ENCODE data around the gene REG4.

The REG4 gene

DNA sequence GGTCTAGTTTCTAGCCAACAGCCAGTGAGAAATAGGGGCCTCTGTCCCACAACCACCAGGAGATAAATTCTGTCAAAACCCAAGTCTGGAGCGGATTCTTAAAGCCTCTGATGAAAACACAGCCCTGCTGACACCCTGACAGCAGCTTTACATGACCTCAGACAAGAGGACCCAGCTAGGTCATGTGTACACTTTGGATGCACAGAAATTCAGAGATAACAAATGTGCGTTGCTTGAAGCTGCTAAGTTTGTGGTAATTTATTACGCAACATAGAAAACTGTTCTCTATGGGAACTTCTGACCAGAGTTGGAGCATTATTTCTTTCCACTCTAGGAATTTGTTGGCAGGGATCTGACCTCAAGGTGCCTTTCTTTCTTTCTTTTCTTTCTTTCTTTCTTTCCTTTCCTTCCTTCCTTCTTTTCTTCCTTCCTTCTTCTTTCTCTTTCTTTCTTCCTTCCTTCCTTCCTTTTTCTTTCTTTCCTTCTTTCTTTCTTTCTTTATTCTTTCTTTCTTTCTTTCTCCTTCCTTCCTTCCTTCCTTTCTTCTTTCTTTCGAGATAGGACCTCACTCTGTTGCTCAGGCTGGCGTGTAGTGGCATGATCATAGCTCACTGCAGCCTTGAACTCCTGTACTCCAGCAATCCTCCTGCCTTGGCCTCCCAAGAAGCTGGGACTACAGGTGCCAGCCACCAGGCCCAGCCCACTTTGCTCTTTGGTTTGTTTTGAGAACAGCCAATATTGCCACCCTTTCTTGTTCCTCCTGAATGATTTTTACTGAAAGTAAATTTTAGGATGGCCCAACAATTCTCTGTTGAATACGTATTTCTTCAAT, 27.7 kb downstream of the REG4 start:
- no peaks in the 10 kb centered on the region for H3K36me3 ChIP-seq (ENCODE audit: control insufficient read depth in 2 of 2, insufficient read depth in 1 of 2, low read length in 2 of 2)
- no peaks in the 10 kb centered on the region for H3K9me3 ChIP-seq (ENCODE audit: control insufficient read depth, insufficient read depth, low read depth, low read length)
- TF ChIP-seq, protein P1, sequence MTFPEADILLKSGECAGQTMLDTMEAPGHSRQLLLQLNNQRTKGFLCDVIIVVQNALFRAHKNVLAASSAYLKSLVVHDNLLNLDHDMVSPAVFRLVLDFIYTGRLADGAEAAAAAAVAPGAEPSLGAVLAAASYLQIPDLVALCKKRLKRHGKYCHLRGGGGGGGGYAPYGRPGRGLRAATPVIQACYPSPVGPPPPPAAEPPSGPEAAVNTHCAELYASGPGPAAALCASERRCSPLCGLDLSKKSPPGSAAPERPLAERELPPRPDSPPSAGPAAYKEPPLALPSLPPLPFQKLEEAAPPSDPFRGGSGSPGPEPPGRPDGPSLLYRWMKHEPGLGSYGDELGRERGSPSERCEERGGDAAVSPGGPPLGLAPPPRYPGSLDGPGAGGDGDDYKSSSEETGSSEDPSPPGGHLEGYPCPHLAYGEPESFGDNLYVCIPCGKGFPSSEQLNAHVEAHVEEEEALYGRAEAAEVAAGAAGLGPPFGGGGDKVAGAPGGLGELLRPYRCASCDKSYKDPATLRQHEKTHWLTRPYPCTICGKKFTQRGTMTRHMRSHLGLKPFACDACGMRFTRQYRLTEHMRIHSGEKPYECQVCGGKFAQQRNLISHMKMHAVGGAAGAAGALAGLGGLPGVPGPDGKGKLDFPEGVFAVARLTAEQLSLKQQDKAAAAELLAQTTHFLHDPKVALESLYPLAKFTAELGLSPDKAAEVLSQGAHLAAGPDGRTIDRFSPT (tag by site-specific recombination; IDR thresholded peaks at IDR 0.05), result no peak
- TF ChIP-seq TRIM28 (IDR thresholded peaks at IDR 0.05; ENCODE audit: borderline replicate concordance, low read length) (no peak), ZNF114 (tag by site-specific recombination; IDR thresholded peaks at IDR 0.05) (0 out of 2 replicates have a peak, but pooled peaks have one; percentile 44), ZBTB21 (tag by site-specific recombination; IDR thresholded peaks at IDR 0.05) (0 out of 2 replicates have a peak, but pooled peaks have one; percentile 19), REPIN1 (tag by site-specific recombination; IDR thresholded peaks at IDR 0.05; ENCODE audit: low read depth) (no peak), ZNF521 (tag by site-specific recombination; IDR thresholded peaks at IDR 0.05) (0 out of 2 replicates have a peak, but pooled peaks have one; percentile 38), SCRT2 (tag by site-specific recombination; IDR thresholded peaks at IDR 0.05) (0 out of 2 replicates have a peak, but pooled peaks have one; percentile 13), ZNF366 (tag by site-specific recombination; conservative IDR thresholded peaks at IDR 0.05) (peak; percentile 99), ZBTB48 (tag by site-specific recombination; IDR thresholded peaks at IDR 0.05) (peak; percentile 29; the same call in 1 of the 2 replicates), ZNF112 (tag by site-specific recombination; IDR thresholded peaks at IDR 0.05) (no peak), ZBTB7A (tag by site-specific recombination; IDR thresholded peaks at IDR 0.05; ENCODE audit: low read depth) (no peak), ZNF791 (tag by site-specific recombination; IDR thresholded peaks at IDR 0.05) (0 out of 2 replicates have a peak, but pooled peaks have one; percentile 46), ZNF777 (tag by site-specific recombination; IDR thresholded peaks at IDR 0.05; ENCODE audit: borderline replicate concordance) (no peak), ZNF76 (tag by site-specific recombination; IDR thresholded peaks at IDR 0.05; ENCODE audit: borderline replicate concordance, low read depth) (no peak), ZNF140 (tag by site-specific recombination; IDR thresholded peaks at IDR 0.05) (no peak), ZNF311 (tag by site-specific recombination; IDR thresholded peaks at IDR 0.05; ENCODE audit: borderline replicate concordance) (no peak)
- TF ChIP-seq, protein P2, sequence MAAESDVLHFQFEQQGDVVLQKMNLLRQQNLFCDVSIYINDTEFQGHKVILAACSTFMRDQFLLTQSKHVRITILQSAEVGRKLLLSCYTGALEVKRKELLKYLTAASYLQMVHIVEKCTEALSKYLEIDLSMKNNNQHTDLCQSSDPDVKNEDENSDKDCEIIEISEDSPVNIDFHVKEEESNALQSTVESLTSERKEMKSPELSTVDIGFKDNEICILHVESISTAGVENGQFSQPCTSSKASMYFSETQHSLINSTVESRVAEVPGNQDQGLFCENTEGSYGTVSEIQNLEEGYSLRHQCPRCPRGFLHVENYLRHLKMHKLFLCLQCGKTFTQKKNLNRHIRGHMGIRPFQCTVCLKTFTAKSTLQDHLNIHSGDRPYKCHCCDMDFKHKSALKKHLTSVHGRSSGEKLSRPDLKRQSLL (tag by site-specific recombination; IDR thresholded peaks at IDR 0.05), result no peak
- TF ChIP-seq, protein P3, sequence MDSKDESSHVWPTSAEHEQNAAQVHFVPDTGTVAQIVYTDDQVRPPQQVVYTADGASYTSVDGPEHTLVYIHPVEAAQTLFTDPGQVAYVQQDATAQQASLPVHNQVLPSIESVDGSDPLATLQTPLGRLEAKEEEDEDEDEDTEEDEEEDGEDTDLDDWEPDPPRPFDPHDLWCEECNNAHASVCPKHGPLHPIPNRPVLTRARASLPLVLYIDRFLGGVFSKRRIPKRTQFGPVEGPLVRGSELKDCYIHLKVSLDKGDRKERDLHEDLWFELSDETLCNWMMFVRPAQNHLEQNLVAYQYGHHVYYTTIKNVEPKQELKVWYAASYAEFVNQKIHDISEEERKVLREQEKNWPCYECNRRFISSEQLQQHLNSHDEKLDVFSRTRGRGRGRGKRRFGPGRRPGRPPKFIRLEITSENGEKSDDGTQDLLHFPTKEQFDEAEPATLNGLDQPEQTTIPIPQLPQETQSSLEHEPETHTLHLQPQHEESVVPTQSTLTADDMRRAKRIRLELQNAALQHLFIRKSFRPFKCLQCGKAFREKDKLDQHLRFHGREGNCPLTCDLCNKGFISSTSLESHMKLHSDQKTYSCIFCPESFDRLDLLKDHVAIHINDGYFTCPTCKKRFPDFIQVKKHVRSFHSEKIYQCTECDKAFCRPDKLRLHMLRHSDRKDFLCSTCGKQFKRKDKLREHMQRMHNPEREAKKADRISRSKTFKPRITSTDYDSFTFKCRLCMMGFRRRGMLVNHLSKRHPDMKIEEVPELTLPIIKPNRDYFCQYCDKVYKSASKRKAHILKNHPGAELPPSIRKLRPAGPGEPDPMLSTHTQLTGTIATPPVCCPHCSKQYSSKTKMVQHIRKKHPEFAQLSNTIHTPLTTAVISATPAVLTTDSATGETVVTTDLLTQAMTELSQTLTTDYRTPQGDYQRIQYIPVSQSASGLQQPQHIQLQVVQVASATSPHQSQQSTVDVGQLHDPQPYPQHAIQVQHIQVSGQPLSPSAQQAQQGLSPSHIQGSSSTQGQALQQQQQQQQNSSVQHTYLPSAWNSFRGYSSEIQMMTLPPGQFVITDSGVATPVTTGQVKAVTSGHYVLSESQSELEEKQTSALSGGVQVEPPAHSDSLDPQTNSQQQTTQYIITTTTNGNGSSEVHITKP (tag by site-specific recombination; IDR thresholded peaks at IDR 0.05), result 0 out of 2 replicates have a peak, but pooled peaks have one; percentile 7
- TF ChIP-seq, protein P4, sequence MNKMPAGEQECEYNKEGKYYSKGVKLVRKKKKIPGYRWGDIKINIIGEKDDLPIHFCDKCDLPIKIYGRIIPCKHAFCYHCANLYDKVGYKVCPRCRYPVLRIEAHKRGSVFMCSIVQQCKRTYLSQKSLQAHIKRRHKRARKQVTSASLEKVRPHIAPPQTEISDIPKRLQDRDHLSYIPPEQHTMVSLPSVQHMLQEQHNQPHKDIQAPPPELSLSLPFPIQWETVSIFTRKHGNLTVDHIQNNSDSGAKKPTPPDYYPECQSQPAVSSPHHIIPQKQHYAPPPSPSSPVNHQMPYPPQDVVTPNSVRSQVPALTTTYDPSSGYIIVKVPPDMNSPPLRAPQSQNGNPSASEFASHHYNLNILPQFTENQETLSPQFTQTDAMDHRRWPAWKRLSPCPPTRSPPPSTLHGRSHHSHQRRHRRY (tag by site-specific recombination; IDR thresholded peaks at IDR 0.05), result 0 out of 2 replicates have a peak, but pooled peaks have one; percentile 16
- TF ChIP-seq, protein P5, sequence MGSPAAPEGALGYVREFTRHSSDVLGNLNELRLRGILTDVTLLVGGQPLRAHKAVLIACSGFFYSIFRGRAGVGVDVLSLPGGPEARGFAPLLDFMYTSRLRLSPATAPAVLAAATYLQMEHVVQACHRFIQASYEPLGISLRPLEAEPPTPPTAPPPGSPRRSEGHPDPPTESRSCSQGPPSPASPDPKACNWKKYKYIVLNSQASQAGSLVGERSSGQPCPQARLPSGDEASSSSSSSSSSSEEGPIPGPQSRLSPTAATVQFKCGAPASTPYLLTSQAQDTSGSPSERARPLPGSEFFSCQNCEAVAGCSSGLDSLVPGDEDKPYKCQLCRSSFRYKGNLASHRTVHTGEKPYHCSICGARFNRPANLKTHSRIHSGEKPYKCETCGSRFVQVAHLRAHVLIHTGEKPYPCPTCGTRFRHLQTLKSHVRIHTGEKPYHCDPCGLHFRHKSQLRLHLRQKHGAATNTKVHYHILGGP (tag by site-specific recombination; IDR thresholded peaks at IDR 0.05), result 0 out of 2 replicates have a peak, but pooled peaks have one; percentile 29
- TF ChIP-seq, protein P6, sequence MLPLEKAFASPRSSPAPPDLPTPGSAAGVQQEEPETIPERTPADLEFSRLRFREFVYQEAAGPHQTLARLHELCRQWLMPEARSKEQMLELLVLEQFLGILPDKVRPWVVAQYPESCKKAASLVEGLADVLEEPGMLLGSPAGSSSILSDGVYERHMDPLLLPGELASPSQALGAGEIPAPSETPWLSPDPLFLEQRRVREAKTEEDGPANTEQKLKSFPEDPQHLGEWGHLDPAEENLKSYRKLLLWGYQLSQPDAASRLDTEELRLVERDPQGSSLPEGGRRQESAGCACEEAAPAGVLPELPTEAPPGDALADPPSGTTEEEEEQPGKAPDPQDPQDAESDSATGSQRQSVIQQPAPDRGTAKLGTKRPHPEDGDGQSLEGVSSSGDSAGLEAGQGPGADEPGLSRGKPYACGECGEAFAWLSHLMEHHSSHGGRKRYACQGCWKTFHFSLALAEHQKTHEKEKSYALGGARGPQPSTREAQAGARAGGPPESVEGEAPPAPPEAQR (tag by site-specific recombination; IDR thresholded peaks at IDR 0.05), result 0 out of 2 replicates have a peak, but pooled peaks have one; percentile 40
- TF ChIP-seq, protein P7, sequence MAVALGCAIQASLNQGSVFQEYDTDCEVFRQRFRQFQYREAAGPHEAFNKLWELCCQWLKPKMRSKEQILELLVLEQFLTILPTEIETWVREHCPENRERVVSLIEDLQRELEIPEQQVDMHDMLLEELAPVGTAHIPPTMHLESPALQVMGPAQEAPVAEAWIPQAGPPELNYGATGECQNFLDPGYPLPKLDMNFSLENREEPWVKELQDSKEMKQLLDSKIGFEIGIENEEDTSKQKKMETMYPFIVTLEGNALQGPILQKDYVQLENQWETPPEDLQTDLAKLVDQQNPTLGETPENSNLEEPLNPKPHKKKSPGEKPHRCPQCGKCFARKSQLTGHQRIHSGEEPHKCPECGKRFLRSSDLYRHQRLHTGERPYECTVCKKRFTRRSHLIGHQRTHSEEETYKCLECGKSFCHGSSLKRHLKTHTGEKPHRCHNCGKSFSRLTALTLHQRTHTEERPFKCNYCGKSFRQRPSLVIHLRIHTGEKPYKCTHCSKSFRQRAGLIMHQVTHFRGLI (tag by site-specific recombination; IDR thresholded peaks at IDR 0.05), result no peak
- no peak overlapping the region for H3K4me3 ChIP-seq (ENCODE audit: low read depth, low read length)
- peaks cover 5% of the 10 kb centered on the region for H3K4me1 ChIP-seq (ENCODE audit: control insufficient read depth, insufficient read depth, low read length)
- no peak overlapping the region for H3K27ac ChIP-seq (ENCODE audit: extremely low read depth, low read depth, low read length)
- CTCF ChIA-PET, result interaction anchor here (0.5 to 1.8 kb wide), 6 partner anchors 26 to 1663 kb away, joined by 3 to 6 read pairs (median 4); no protein-coding TSS in a partner anchor
- POLR2A ChIA-PET, result no interaction called here

Measured in HEK293 (cell line).